K562 treated with DMSO at 1 percent for 24 hours (cell line): ENCODE data around the gene VGF. TPM values are rescaled to one million over a fixed set of nuclear protein-coding genes. Genes with fewer than 3 reads are reported as not detected.

Experiments used
- total RNA-seq: library from RNA; unstranded; fragments of 300-600 nt; gene quantifications from 2 replicates; pipeline ENCODE4 v1.2.3, GENCODE V29; 2022; ENCODE audit warnings: low read depth; ENCODE audit not compliant: insufficient read depth

The VGF gene
- 0.91 and 1.0 TPM in 2 replicates for total RNA-seq

GRCh38 chr7:101165075-101165957 lies at the start of gene VGF:
Gene VGF, minus strand, starts transcription at chr7:101165569. Its CDS starts 726 bp downstream, at chr7:101164843.

GRCh38 chr7:101200862-101201599 lies 35.7 kb upstream of the VGF start, which contains the start of gene MOGAT3:
Gene MOGAT3, minus strand, starts transcription at chr7:101201036. Its CDS starts 182 bp downstream, at chr7:101200854.

GRCh38 chr7:101180130-101180755 lies 14.9 kb upstream of the VGF start, which contains the start of gene NAT16:
Gene NAT16, minus strand, starts transcription at chr7:101180293. Its CDS starts 5,486 bp downstream, at chr7:101174807.

GRCh38 chr7:101153969-101154692 lies 11.2 kb downstream of the VGF start, which contains the start of gene AP1S1:
Gene AP1S1, plus strand, starts transcription at chr7:101154476. Its CDS starts 39 bp downstream, at chr7:101154515.

GRCh38 chr7:101126651-101127459 lies 38.5 kb downstream of the VGF start, which contains the start of gene SERPINE1:
Gene SERPINE1, plus strand, starts transcription at chr7:101127104. Its CDS starts 1,290 bp downstream, at chr7:101128394.

Other genes with a start within 250 kb of the VGF start
- 1.3 and 2.5 TPM in 2 replicates for gene MUC3A, start 216.0 kb downstream of the VGF start, total RNA-seq
- 1.5 TPM in 1 of 2 replicates, not detected in the other for gene MUC12, start 196.0 kb downstream of the VGF start, total RNA-seq
- gene MUC17, start 145.5 kb downstream of the VGF start, total RNA-seq: not detected in 2 replicates
- gene TRIM56, start 80.1 kb downstream of the VGF start, total RNA-seq: 23.1 and 23.6 TPM in 2 replicates
- 2.8 and 3.3 TPM in 2 replicates for gene SERPINE1, start 38.5 kb downstream of the VGF start, total RNA-seq
- gene AP1S1, start 11.1 kb downstream of the VGF start, total RNA-seq: 101 and 118 TPM in 2 replicates
- 0.16 TPM in 1 of 2 replicates, not detected in the other for gene NAT16, start 14.7 kb upstream of the VGF start, total RNA-seq
- gene MOGAT3, start 35.5 kb upstream of the VGF start, total RNA-seq: not detected in 2 replicates
- 86.0 and 89.6 TPM in 2 replicates for gene PLOD3, start 52.0 kb upstream of the VGF start, total RNA-seq
- 144 and 145 TPM in 2 replicates for gene ZNHIT1, start 52.6 kb upstream of the VGF start, total RNA-seq
- gene CLDN15, start 72.2 kb upstream of the VGF start, total RNA-seq: 26.4 and 30.3 TPM in 2 replicates
- 145 and 172 TPM in 2 replicates for gene FIS1, start 79.5 kb upstream of the VGF start, total RNA-seq
- 18.8 and 22.8 TPM in 2 replicates for gene IFT22, start 156.2 kb upstream of the VGF start, total RNA-seq
- 1.5 and 3.0 TPM in 2 replicates for gene COL26A1, start 197.3 kb upstream of the VGF start, total RNA-seq